ENCODE data around the gene OVAAL. TPM values are rescaled to one million over a fixed set of nuclear protein-coding genes. Genes with fewer than 3 reads are reported as not detected.

OVAAL gene
- total RNA-seq, 1 experiment from 2014 or later, result 0.36 TPM

DNA sequence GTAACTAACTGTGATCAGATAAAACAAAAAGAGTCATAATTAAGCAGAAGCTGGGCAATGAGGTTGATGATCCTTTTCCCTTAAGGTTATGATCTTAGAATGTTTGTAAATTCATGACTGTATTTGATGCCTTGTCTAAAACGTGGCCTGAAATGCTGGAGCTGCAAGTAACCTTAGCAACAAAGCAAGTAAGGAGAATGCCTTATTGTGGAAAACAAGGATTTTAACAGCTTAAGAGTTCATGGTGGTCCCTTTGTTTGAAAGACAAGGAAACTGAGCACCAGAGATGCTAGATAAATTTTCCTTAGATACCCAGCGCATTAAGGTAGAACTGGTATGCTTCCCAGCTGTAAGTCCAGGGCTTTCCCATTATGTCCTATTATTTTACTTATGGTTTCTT, 47.4 kb downstream of the OVAAL start:
- no peak for DNase-seq (ENCODE audit: low read depth)

DNA sequence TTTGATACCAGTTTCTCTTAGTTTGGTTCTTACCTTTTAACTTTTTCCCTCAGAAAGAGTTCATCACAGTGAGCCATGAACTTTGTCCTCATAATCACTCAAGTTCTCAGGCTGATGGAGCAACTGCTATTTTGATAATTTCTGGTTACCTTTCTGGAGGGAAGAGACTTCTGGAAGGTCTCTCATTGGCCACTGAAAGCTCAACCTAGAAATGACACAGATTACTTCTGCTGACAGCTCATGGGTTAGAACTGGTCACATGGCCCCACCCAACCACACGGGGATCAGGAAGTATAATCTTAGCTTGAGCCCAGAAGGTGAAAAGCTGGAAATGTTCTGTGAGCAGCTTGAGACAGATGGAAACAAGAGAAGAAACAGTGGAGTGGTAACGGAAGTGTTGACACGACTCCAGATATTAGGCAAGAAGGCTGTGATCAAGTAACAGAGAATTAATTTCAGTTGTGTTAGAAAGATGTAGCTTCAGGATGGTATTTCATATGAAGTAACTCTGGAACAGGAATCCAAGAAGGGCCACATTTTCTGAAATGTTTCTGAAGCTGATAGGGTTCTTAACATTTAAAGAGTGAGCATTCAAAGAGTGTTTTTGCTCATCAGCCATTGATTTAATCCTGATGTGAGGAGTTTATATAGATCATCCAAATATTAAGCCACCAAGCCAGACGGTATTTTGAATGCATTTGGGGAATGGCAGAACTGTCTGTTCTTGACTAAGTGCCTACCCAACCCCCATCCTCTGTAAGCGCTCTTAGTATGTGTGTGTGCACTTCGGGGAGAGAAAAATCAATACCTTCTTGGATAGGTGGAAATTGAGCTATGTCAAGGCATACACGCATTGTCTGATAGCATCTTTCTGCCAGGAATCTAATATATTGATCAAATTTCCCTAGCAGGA, 51.1 kb downstream of the OVAAL start:
- no peak for DNase-seq (ENCODE audit: low read depth)

GRCh38 chr1:180610556-180611015, 51.8 kb downstream of the OVAAL start:
- DNase-seq (ENCODE audit: low read depth), result no peak

DNA sequence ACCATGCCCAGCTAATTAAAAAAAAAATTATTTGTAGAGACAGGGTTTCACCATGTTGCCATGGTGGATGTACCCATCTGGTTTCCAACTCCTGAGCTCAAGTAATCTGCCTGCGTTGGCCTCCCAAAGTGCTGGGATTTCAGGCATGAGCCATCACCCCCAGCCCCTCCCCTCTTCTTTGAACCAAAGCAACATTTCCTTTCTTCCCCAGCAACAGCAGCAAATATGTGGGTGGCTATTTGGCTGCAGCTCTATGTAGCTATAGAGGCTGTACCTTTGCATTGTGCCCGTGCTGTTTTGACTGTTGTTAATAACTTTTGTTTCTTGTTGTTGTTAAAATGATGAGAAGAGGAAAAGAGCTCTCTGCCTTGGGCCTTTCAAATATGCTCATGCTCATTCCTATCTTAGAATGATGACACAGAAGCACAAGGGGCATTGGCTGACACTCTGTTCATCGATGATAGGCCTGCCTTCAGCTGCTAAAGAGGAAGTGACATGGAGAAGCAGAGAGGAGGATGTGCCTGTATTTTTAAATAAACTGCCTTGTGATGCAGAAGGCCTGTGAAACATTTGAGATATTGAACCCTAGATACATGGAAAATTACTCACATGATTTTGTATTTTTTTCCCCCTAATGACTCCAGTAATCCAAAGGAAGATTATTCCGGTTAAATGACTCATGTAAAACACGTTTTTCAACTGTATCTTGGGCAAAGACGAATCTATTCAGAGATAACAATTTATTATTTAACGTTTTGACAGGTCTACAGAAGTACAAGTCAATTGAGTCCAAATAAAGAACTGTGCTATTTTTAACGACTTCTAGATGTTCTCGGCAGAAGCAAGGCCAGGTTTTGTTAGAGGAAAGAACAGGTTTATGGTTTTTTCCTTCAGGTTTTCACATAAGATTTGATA, 52.5 kb downstream of the OVAAL start:
- DNase-seq (ENCODE audit: low read depth), result no peak

DNA sequence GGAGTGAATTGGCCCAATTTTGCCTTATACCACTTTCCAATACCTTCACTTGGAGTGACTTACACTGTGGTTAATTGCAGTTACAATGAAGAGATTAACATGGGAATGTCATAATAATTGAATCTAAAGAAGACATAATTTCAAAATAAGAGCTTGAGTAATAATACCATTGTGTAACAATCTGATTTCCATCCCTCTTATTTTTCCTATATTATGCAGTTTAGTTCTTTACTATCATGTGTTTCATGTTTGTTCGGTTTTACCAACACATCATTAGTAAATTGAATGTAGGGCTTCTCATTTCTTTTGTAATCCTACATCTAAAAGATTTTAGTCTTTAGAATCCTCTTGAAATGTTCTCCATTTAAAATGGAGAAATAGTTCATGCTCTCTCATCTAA, 53.9 kb downstream of the OVAAL start:
- DNase-seq (ENCODE audit: low read depth), result no peak

DNA sequence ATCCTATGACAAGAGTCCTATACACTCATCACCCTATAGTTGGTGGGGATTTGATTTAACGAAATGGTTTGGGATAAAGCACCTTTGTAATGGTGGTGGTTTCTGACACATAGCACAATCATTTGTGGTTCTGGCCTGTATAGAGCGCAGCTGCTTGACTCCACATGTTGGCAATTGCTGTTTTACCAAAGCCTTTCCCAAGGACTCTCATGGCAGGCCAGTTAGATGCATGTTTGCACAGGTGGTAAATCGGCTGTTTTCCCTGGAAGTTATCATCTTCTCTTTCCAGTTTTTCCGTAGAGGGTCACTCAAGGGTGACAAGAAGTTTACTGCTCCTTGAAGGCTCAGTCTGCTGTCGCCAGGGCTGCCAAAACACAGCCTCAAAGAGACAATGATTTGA, 56.0 kb downstream of the OVAAL start:
- DNase-seq (ENCODE audit: low read depth), result peak; percentile 30

GRCh38 chr1:180615493-180616290, 56.9 kb downstream of the OVAAL start:
- no peak for DNase-seq (ENCODE audit: low read depth)

Other genes with a start within 250 kb of the OVAAL start
- gene ACBD6, start 56.4 kb upstream of the OVAAL start, total RNA-seq (2014; rRNA removed; shearing (Covaris generic)), result 48.1 and 59.2 TPM in 2 replicates
- 19.9 and 20.3 TPM in 2 replicates for gene XPR1, start 73.1 kb downstream of the OVAAL start, total RNA-seq (2014; rRNA removed; shearing (Covaris generic))

All from RPMI7951 (cell line).